H9 (cell line): Measurements from ENCODE around the gene C3orf22. TPM values are rescaled to one million over a fixed set of nuclear protein-coding genes. Genes with fewer than 3 reads are reported as not detected.

Source experiments
- DNase-seq: peaks from one replicate; pipeline ENCODE4 v3.0.0-alpha.2; 2017
- H2AFZ ChIP-seq: one replicate; pipeline ENCODE4 v1.6.1; 2013; ENCODE audit warnings: mild to moderate bottlenecking, low read length, control low read depth, moderate library complexity
- H2AK5ac ChIP-seq: 2 replicates; pipeline ENCODE4 v1.6.1; 2013; ENCODE audit warnings: low read length, control low read depth, mixed read lengths; ENCODE audit not compliant: insufficient read length
- H2BK120ac ChIP-seq: one replicate; pipeline ENCODE4 v1.6.1; 2013; ENCODE audit warnings: low read depth, mild to moderate bottlenecking, low read length, control low read depth, inconsistent platforms; ENCODE audit not compliant: poor library complexity, severe bottlenecking
- H2BK12ac ChIP-seq: 2 replicates; pipeline ENCODE4 v1.6.1; 2013; ENCODE audit warnings: low read length, control low read depth, mixed read lengths, low read depth; ENCODE audit not compliant: insufficient read length
- H2BK15ac ChIP-seq: 2 replicates; pipeline ENCODE4 v1.6.1; 2013; ENCODE audit warnings: low read depth, low read length, control low read depth
- H2BK20ac ChIP-seq: one replicate; pipeline ENCODE4 v1.6.1; 2013; ENCODE audit warnings: low read depth, mild to moderate bottlenecking, low read length, control low read depth, inconsistent platforms; ENCODE audit not compliant: poor library complexity, severe bottlenecking
- H2BK5ac ChIP-seq: 2 replicates; pipeline ENCODE4 v1.6.1; 2013; ENCODE audit warnings: low read length, control low read depth, mixed read lengths; ENCODE audit not compliant: insufficient read length
- H3K14ac ChIP-seq: 2 replicates; pipeline ENCODE4 v1.6.1; 2013; ENCODE audit warnings: low read length, control low read depth; ENCODE audit not compliant: insufficient read depth
- H3K18ac ChIP-seq: 2 replicates; pipeline ENCODE4 v1.6.1; 2013; ENCODE audit warnings: low read depth, mild to moderate bottlenecking, mixed read lengths, low read length, control low read depth; ENCODE audit not compliant: insufficient read length
- H3K23ac ChIP-seq: 2 replicates; pipeline ENCODE4 v1.6.1; 2013; ENCODE audit warnings: low read length, control low read depth, mixed read lengths, low read depth; ENCODE audit not compliant: insufficient read length
- H3K23me2 ChIP-seq: 2 replicates; pipeline ENCODE4 v1.6.1; 2013; ENCODE audit warnings: low read depth, mild to moderate bottlenecking, mixed read lengths, low read length, control low read depth; ENCODE audit not compliant: insufficient read length, poor library complexity, severe bottlenecking
- H3K27ac ChIP-seq: 2 replicates; pipeline ENCODE4 v1.5.1; 2013; ENCODE audit warnings: low read length, control low read depth, mixed read lengths, low read depth; ENCODE audit not compliant: insufficient read length
- H3K27me3 ChIP-seq: 2 replicates; pipeline ENCODE4 v1.6.1; 2013; ENCODE audit warnings: low read length, control low read depth, inconsistent platforms; ENCODE audit not compliant: insufficient read depth
- H3K4ac ChIP-seq: 2 replicates; pipeline ENCODE4 v1.6.1; 2013; ENCODE audit warnings: low read depth, mild to moderate bottlenecking, control low read depth, inconsistent platforms, low read length, moderate library complexity
- H3K4me1 ChIP-seq: 2 replicates; pipeline ENCODE4 v1.6.1; 2013; ENCODE audit warnings: low read length, control low read depth, inconsistent platforms; ENCODE audit not compliant: insufficient read depth
- H3K4me2 ChIP-seq: 2 replicates; pipeline ENCODE4 v1.6.1; 2013; ENCODE audit warnings: low read length, control low read depth, mixed read lengths; ENCODE audit not compliant: insufficient read length, insufficient read depth
- H3K56ac ChIP-seq: 2 replicates; pipeline ENCODE4 v1.6.1; 2013; ENCODE audit warnings: low read depth, mild to moderate bottlenecking, mixed read lengths, low read length, control low read depth; ENCODE audit not compliant: insufficient read length
- H3K79me1 ChIP-seq: 2 replicates; pipeline ENCODE4 v1.6.1; 2013; ENCODE audit warnings: low read depth, mild to moderate bottlenecking, moderate library complexity, low read length, control low read depth, inconsistent platforms; ENCODE audit not compliant: insufficient read depth, poor library complexity, severe bottlenecking
- H3K79me2 ChIP-seq: 2 replicates; pipeline ENCODE4 v1.6.1; 2013; ENCODE audit warnings: low read length, control low read depth, inconsistent platforms; ENCODE audit not compliant: insufficient read depth
- H3K9ac ChIP-seq: 2 replicates; pipeline ENCODE4 v1.6.1; 2013; ENCODE audit warnings: low read length, control low read depth, mixed read lengths; ENCODE audit not compliant: insufficient read length; ENCODE audit errors: extremely low read depth
- H3K9me3 ChIP-seq: one replicate; pipeline ENCODE4 v1.6.1; 2013; ENCODE audit warnings: low read depth, low read length, inconsistent platforms; ENCODE audit not compliant: control insufficient read depth
- H3T11ph ChIP-seq: one replicate; pipeline ENCODE4 v1.6.1; 2013; ENCODE audit warnings: mild to moderate bottlenecking, low read length, control low read depth, inconsistent platforms
- H4K20me1 ChIP-seq: one replicate; pipeline ENCODE4 v1.6.1; 2013; ENCODE audit not compliant: control insufficient read depth, insufficient read length, insufficient read depth
- H4K5ac ChIP-seq: 2 replicates; pipeline ENCODE4 v1.6.1; 2013; ENCODE audit warnings: low read depth, mild to moderate bottlenecking, mixed read lengths, low read length, control low read depth; ENCODE audit not compliant: insufficient read length
- H4K8ac ChIP-seq: replicated peaks from 2 replicates; pipeline ENCODE4 v1.6.1; 2013; ENCODE audit warnings: low read length, control low read depth, mixed read lengths, low read depth; ENCODE audit not compliant: insufficient read length
- H4K91ac ChIP-seq: 2 replicates; pipeline ENCODE4 v1.6.1; 2013; ENCODE audit warnings: low read depth, mild to moderate bottlenecking, moderate library complexity, mixed read lengths, low read length, control low read depth; ENCODE audit not compliant: insufficient read length
- H3K27ac Mint-ChIP-seq, 3 experiments: 2 replicates in 2 of 3; 3 replicates in 1 of 3; pipeline ENCODE4 v1.8.0; 2020 to 2021; ENCODE audit warnings: mixed read lengths in 3 of 3, mild to moderate bottlenecking in 1 of 3, moderate library complexity in 1 of 3
- H3K27me3 Mint-ChIP-seq: 2 replicates; pipeline ENCODE4 v1.8.0; 2021; ENCODE audit warnings: low read depth, mild to moderate bottlenecking, moderate library complexity, mixed read lengths
- H3K36me3 Mint-ChIP-seq, 3 experiments: 2 replicates in 2 of 3; 3 replicates in 1 of 3; pipeline ENCODE4 v1.8.0; 2020 to 2021; ENCODE audit warnings: low read depth in 3 of 3, mixed read lengths in 3 of 3; ENCODE audit not compliant: insufficient read depth in 1 of 3
- H3K4me1 Mint-ChIP-seq, 2 experiments: 2 replicates each; pipeline ENCODE4 v1.8.0; 2020; ENCODE audit warnings: mixed read lengths in 2 of 2
- H3K4me3 Mint-ChIP-seq, 2 experiments: 2 replicates in 1 of 2; 3 replicates in 1 of 2; pipeline ENCODE4 v1.8.0; 2020 to 2021; ENCODE audit warnings: mild to moderate bottlenecking in 2 of 2, mixed read lengths in 2 of 2, moderate library complexity in 1 of 2
- H3K9me3 Mint-ChIP-seq, 2 experiments: 2 replicates in 1 of 2; 3 replicates in 1 of 2; pipeline ENCODE4 v1.8.0; 2020; ENCODE audit warnings: mild to moderate bottlenecking in 2 of 2, mixed read lengths in 2 of 2, moderate library complexity in 1 of 2
- WGBS: extraction: QIAGEN DNeasy Blood & Tissue Kit; methylation state at CpG from one replicate; pipeline ENCODE4 v1.1.7; 2013; ENCODE audit warnings: missing lambda C conversion rate, low lambda C conversion rate, mixed read lengths; ENCODE audit not compliant: insufficient read length; ENCODE audit errors: extremely low coverage; 5-methylcytosine and 5-hydroxymethylcytosine counted together
- total RNA-seq: library from RNA; stranded (reverse); gene quantifications from 2 replicates; pipeline ENCODE4 v1.2.1, GENCODE V29; 2021
- TF ChIP-seq, protein P1 (sequence below): fragments of 200-600 bp; sonication (generic); conservative IDR thresholded peaks from 3 replicates; pipeline ENCODE4 v1.8.0; 2021; ENCODE audit warnings: antibody characterized with exemption, mild to moderate bottlenecking

Gene C3orf22
- total RNA-seq, 1 experiment from 2014 or later = not detected

DNA sequence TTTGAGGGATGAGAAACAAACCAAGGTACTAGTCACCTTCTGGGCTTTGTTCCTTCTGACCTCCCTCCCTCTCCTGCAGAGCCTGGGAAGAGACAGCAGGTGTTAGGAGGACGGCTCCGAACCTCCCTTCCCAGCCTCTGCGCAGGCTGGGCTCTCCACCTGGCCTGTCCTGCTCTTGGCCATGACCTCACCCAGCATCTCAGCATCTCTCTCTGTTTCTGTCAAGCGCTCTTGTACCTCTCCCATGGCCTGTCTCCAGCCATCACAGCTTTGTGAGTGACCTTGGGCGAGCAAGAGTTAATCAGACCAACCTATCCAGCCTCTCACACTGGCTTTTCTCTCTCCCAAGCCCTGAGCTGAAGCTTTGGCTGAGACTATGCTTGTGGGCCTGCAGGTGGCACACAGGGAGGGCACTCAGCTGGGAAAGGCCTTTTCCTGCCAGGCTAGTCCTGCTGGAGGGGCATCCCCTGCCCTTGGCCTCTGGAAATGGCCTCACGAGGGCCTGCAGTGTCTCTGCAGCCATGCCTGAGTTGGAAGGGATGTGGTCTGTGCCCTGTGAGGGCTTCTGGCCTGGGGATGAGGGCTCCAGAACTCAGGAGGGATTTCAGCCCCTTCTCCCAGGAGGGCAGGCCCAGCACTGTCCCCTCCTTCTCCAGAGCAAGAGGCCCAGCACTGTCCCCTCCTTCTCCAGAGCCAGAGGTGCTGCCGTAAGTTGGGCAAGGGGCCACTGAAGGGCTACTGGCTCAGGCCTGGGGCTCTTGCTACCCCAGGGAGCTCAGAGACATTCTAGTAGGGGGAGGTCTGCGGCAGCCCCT lies 32.7 kb downstream of the C3orf22 start:
- Histone ChIP-seq H2BK5ac (no peak overlapping the region), H3K27ac (no peak overlapping the region), H4K91ac (no peak overlapping the region), H3K27me3 (no peaks in the 10 kb centered on the region; the same call in 1 of the 2 replicates), H2BK20ac (no peak overlapping the region), H3K79me2 (no peaks in the 10 kb centered on the region), H3K23me2 (no peaks in the 10 kb centered on the region), H3K4ac (no peak overlapping the region), H3K14ac (no peak overlapping the region), H2BK15ac (no peak overlapping the region), H2AFZ (no peak overlapping the region), H3K18ac (no peak overlapping the region), H3K9me3 (no peaks in the 10 kb centered on the region), H2BK12ac (no peak overlapping the region), H4K5ac (no peak overlapping the region), H3K56ac (no peak overlapping the region), H3T11ph (no peak overlapping the region), H3K79me1 (no peaks in the 10 kb centered on the region), H2BK120ac (no peak overlapping the region), H4K8ac (no peak overlapping the region), H3K9ac (no peak overlapping the region), H3K23ac (no peak overlapping the region), H3K4me2 (no peak overlapping the region), H2AK5ac (no peak overlapping the region), H3K4me1 (no peaks in the 10 kb centered on the region), H4K20me1 (no peaks in the 10 kb centered on the region)
- Mint-ChIP-seq H3K27ac (no peak overlapping the region), H3K4me1 (peaks cover 3 to 24% of the 10 kb centered on the region in 2 experiments), H3K27me3 (peaks cover 43% of the 10 kb centered on the region), H3K9me3 (no peaks in the 10 kb centered on the region; a peak in 1 of 5 replicates), H3K36me3 (no peaks in the 10 kb centered on the region; a peak in 1 of 7 replicates), H3K4me3 (peak overlapping the region in 1 of 2 experiments; percentile 2; a peak in 1 of 5 replicates)
- TF ChIP-seq, protein P1, sequence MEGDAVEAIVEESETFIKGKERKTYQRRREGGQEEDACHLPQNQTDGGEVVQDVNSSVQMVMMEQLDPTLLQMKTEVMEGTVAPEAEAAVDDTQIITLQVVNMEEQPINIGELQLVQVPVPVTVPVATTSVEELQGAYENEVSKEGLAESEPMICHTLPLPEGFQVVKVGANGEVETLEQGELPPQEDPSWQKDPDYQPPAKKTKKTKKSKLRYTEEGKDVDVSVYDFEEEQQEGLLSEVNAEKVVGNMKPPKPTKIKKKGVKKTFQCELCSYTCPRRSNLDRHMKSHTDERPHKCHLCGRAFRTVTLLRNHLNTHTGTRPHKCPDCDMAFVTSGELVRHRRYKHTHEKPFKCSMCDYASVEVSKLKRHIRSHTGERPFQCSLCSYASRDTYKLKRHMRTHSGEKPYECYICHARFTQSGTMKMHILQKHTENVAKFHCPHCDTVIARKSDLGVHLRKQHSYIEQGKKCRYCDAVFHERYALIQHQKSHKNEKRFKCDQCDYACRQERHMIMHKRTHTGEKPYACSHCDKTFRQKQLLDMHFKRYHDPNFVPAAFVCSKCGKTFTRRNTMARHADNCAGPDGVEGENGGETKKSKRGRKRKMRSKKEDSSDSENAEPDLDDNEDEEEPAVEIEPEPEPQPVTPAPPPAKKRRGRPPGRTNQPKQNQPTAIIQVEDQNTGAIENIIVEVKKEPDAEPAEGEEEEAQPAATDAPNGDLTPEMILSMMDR = no peak
- WGBS = no CpG with 5 or more reads among the region's 8 CpGs
- DNase-seq = no peak
